HG03097 (cell line): ENCODE measurements around the gene DBX2.
"Not testable (repeated sequence)": the region's sequence is repeated elsewhere in the genome, so short reads cannot be mapped to it uniquely, and the experiment has no call there.

Experiments
- ATAC-seq: cut with Tn5 transposase; IDR thresholded peaks from one replicate; pipeline ENCODE4 v1.9.1; 2021; ENCODE audit not compliant: unreplicated experiment, low FRiP score

The DBX2 gene

GRCh38 chr12:45050751-45051571 is at the start of gene DBX2:
DBX2 (minus strand) TSS chr12:45051099; CDS start chr12:45050927, 172 bp downstream.
- ATAC-seq: no peak

- no peak for ATAC-seq
Measured at GRCh38 chr12:45098766-45099165, 47.9 kb upstream of the DBX2 start.

- ATAC-seq: not testable (repeated sequence)
Measured at GRCh38 chr12:45095417-45095816, 44.5 kb upstream of the DBX2 start.

GRCh38 chr12:45093051-45093450 is 42.2 kb upstream of the DBX2 start:
- no peak for ATAC-seq

GRCh38 chr12:45089411-45090075 is 38.6 kb upstream of the DBX2 start:
- ATAC-seq: no peak

GRCh38 chr12:45088608-45089007 is 37.7 kb upstream of the DBX2 start:
- ATAC-seq: no peak

GRCh38 chr12:45084248-45084647 is 33.3 kb upstream of the DBX2 start:
- ATAC-seq: not testable (repeated sequence)

- ATAC-seq: no peak
Measured at GRCh38 chr12:45077251-45077650, 26.4 kb upstream of the DBX2 start.

- ATAC-seq: no peak
Measured at GRCh38 chr12:45076417-45077026, 25.6 kb upstream of the DBX2 start.

GRCh38 chr12:45075587-45076282 is 24.8 kb upstream of the DBX2 start:
- no peak for ATAC-seq

- ATAC-seq: no peak
Measured at GRCh38 chr12:45065125-45065626, 14.3 kb upstream of the DBX2 start.

- ATAC-seq: no peak
Measured at GRCh38 chr12:45060976-45061375, 10.1 kb upstream of the DBX2 start.

GRCh38 chr12:45051572-45052125 is 750 bp upstream of the DBX2 start:
- no peak for ATAC-seq

- ATAC-seq: no peak
Measured at GRCh38 chr12:45049912-45050750, 768 bp downstream of the DBX2 start.

- no peak for ATAC-seq
Measured at GRCh38 chr12:45042599-45042998, 8.3 kb downstream of the DBX2 start.

GRCh38 chr12:45040977-45041376 is 9.9 kb downstream of the DBX2 start:
- no peak for ATAC-seq

- ATAC-seq: no peak
Measured at GRCh38 chr12:45039757-45040156, 11.1 kb downstream of the DBX2 start.

GRCh38 chr12:45034861-45035265 is 16.0 kb downstream of the DBX2 start:
- no peak for ATAC-seq

- ATAC-seq: no peak
Measured at GRCh38 chr12:45017916-45018315, 33.0 kb downstream of the DBX2 start.

GRCh38 chr12:45014396-45014795 is 36.5 kb downstream of the DBX2 start:
- no peak for ATAC-seq
